BLaER1 treated with 17β-estradiol and CSF1 and Interleukin-3, amounts not matched to agents 10 nM and 100 nM (cell line): ENCODE results near the gene HM13.

Experiments used
- H3K27ac ChIP-seq, 11 experiments: shearing (Covaris generic); formaldehyde crosslinking; 2 replicates each; pipeline ENCODE4 v1.8.1; 2022
- H3K27me3 ChIP-seq, 11 experiments: shearing (Covaris generic); formaldehyde crosslinking; 2 replicates each; pipeline ENCODE4 v1.8.1; 2022
- H3K36me3 ChIP-seq, 11 experiments: shearing (Covaris generic); formaldehyde crosslinking; 2 replicates each; pipeline ENCODE4 v1.8.1; 2022
- H3K4me1 ChIP-seq, 10 experiments: shearing (Covaris generic); formaldehyde crosslinking; 2 replicates each; pipeline ENCODE4 v1.8.1; 2022
- H3K4me2 ChIP-seq, 11 experiments: shearing (Covaris generic); formaldehyde crosslinking; 2 replicates each; pipeline ENCODE4 v1.8.1; 2022
- H3K4me3 ChIP-seq, 10 experiments: shearing (Covaris generic); formaldehyde crosslinking; 2 replicates each; pipeline ENCODE4 v1.8.1; 2022
- H3K9ac ChIP-seq, 11 experiments: shearing (Covaris generic); formaldehyde crosslinking; 2 replicates each; pipeline ENCODE4 v1.8.1; 2022
- H3K9me3 ChIP-seq, 11 experiments: shearing (Covaris generic); formaldehyde crosslinking; replicated peaks in 1 of 11; 2 replicates each; pipeline ENCODE4 v1.8.1; 2022
- H4K20me1 ChIP-seq, 11 experiments: shearing (Covaris generic); formaldehyde crosslinking; 2 replicates each; pipeline ENCODE4 v1.8.1; 2022
- Cebpa-rat ChIP-seq, 11 experiments: shearing (Covaris generic); IDR thresholded peaks; 2 replicates each; pipeline ENCODE4 v1.8.1; 2022

Gene HM13

DNA sequence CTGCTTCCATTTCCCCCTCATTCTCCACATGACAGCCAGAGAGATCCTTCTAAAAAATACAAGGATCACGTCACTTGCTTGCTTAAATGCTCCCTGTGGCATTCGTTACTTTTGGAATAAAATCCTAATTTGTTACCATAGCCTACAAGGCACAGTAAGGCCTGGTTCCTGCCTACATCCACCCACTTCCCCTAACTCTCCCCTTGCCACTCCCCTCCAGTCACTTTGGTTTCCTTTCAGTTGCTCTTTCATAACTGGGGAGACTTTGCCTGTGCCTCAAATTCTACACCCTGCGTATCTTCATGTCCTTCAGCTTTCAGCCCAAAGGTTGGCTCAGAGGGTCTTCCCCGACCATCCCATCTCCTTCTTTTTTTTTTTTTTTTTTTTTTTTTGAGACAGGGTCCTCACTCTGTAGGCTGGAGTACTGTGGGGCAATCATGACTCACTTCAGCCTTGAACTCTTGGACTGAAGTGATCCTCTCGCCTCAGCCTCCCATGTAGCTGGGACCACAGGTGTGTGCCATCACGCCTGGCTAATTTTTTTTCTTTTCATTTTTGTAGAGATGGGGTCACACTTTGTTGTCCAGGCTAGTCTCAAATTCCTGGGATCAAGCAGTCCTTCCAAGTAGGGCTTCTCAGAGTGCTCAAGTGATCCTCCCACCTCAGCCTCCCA lies 103.3 kb downstream of the HM13 start:
- no peak for TF ChIP-seq Cebpa-rat (IDR thresholded peaks at IDR 0.05)
- Histone ChIP-seq H3K27me3 (no peaks in the 10 kb centered on the region), H3K4me1 (peaks cover 13 to 36% (median 30%) of the 10 kb centered on the region in 10 experiments; a peak in 19 of 20 replicates), H3K4me3 (no peak overlapping the region), H4K20me1 (no peaks in the 10 kb centered on the region), H3K9me3 (no peaks in the 10 kb centered on the region), H3K27ac (peak overlapping the region in 10 of 11 experiments; percentile 14 to 70 (median 46); a peak in 19 of 22 replicates), H3K36me3 (no peaks in the 10 kb centered on the region), H3K9ac (peak overlapping the region in 3 of 11 experiments; percentile 31 to 42 (median 32); a peak in 5 of 22 replicates), H3K4me2 (peak overlapping the region; percentile 37 to 82 (median 63); a peak in 20 of 22 replicates)
